GM18502 (cell line): ENCODE data around the gene ARMC7.
"Not testable (repeated sequence)": the region's sequence is repeated elsewhere in the genome, so short reads cannot be mapped to it uniquely, and the experiment has no call there.

Experiments
- ATAC-seq: cut with Tn5 transposase; IDR thresholded peaks from one replicate; pipeline ENCODE4 v1.9.1; 2021; ENCODE audit warnings: mild to moderate bottlenecking; ENCODE audit not compliant: unreplicated experiment, poor library complexity

ARMC7 gene

DNA sequence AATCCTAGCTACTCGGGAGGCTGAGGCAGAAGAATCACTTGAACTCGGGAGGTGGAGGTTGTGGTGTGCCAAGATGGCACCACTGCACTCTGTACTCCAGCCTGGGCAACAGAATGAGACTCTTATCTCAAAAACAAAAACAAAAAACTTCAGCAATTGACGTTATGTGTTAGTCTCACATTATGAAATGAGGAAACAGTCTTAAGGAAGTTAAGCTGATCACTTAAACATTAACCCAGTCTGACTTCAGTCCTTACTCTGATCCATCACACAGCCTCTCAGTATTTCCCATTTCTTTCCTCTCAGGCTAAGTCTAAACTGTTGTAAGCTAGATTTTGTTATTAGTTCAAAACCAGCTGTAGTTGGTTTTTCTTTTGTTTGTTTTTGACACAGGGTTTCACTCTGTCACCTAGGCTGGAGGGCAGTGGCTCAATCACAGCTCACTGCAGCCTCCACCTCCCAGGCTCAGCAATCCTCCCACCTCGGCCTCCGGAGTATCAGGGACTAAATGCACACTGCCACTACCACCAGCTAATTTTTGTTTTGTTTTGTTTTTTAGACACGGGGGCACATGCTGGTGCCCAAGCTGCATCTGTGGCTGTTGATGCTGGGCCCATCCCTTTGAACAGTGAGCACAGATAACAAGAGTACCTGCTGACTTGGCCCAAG is 38.2 kb downstream of the ARMC7 start:
- no peak for ATAC-seq

DNA sequence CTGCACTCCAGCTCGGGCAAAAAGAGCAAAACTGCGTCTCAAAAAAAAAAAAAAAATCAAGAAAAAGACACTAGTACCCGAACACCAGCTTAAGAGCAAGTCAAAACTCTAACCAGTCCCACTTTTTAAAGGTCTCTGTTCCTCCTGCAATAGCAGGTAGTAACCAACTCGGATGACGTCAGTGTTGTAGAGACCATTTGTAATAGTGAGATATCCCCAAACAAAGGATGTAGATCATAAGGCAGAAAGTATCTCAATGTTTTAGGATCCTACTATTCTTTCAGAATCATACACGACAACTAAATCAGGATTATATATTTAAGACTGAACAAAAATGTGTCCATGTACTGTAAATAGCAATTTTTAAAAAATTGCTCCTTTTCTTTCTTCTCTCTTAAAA is 42.2 kb downstream of the ARMC7 start:
- ATAC-seq: no peak

DNA sequence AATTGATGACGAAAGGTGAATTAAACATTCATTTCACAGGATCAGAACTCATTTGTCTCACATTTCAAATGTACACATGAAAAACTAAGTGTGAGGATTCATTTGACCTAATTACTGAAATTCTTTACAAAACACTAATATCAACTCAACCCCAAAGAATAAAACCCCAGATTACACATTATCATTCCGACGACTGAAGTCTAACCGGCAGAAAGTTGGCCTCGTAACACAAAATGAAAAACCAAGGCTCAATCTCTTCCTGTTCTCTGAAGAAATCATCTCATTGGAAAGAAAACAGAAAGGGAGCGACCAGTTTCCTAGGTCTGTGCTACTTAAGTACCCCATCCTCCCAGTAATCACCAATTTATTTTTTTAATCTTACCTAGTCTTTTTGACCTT is 42.8 kb downstream of the ARMC7 start:
- no peak for ATAC-seq

DNA sequence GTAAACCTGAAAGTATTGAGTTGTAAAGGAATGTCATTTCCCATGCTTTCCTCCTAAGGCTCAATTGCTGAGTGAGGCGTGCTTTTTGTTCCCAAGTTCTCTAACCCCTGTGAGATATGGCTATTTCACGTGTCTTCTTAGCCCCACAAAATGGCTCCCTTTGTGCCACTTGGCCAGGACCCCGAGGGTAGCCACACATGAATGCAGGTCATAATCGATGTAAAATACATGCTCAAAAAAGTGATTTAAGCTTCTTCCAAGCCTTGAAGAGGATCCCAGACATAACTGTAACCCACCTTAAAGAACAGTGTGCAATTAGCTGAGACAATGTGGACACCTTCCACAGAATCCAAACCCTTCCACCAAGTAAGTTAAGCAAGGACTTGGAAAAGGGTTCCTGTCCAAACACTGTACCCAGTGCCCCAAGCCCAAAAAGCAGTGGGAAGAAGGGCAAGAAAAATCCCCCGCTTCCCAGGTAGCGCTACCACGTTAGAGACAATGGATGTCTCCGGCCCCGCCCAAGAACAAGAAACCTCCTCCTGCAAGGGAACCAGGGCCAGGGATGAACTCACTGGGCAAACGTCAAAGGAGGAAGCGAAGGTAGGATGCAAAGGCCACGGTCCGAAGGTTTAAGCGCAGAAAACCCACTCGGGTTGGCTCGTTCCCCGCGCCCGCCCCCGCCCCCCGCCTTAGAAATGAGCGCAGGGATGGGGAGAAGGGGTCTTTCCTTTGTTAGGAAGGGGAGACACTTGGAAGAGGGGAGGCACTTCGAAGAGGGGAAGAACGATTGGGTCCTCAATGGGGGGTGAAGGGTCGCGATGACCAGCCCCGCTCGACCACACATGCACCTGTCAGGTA is 43.4 kb downstream of the ARMC7 start:
- ATAC-seq: no peak

DNA sequence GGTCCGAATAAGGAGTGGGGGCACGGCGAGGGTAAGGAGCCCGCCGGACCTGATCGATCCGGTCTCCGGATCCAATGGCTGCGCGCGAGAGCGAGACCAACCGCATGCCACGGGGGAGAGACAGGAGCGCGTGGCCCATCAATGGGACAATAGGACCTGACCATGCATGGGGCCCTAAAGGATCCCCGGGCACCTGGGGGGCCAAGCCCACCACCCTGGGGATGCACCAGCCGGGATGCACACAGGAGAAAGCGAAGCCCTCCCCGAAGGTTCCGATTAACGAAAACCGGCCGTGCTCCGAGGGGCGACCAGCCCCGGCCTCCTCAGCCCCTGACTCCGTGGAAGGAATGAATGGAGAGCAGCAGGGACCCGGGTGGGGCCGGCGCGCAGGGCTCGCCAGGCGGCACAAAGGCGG is 44.0 kb downstream of the ARMC7 start:
- peak; percentile 19 for ATAC-seq

DNA sequence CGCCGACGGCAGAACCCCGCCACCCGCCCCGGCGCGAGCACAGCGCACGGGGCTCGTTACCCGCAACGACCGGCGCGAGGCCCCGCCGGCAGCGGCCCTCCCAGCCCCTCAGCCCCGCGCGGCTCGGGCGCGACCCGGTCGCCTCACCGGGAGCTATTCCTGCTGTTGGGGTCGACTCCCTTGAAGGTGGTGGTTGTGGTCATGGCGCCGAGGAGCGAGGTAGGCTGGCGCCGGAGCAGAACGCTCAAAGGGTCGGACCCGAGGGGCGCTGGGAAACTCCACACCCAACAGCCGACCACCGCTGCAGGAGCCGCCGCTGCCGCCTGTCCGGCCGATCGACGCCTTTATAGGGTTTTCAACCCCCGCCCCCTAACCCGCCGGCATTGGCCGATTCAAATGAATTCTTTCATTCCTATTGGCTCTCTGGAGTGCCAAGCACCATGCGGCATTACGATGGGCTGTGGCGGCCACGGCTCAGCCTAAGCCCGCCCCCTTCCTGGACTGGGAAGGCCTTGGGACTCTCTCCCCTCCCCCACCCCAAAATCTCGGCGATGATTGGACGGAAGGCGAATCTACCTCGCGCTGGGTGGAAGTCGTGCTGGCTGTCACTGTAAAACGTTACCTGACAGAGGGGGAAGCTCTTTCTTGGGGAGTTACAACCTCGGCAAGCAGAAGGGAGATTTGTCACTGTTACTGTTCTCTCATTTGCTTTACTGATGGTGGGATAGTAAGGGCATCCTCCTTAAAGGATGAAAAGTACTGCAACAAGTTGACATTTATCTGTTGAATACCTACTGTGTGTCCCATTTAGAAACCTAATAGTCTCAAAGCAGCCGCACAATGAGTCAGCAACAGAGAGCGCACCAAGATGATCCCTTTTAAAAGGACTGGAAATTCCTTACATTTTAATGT is 44.7 kb downstream of the ARMC7 start, which contains the start of gene JPT1:
TSS of gene JPT1 (minus strand) at position 318 of the 912 bp plus-strand sequence. CDS start at position 203, 115 bp downstream.
- ATAC-seq: peak; percentile 91

DNA sequence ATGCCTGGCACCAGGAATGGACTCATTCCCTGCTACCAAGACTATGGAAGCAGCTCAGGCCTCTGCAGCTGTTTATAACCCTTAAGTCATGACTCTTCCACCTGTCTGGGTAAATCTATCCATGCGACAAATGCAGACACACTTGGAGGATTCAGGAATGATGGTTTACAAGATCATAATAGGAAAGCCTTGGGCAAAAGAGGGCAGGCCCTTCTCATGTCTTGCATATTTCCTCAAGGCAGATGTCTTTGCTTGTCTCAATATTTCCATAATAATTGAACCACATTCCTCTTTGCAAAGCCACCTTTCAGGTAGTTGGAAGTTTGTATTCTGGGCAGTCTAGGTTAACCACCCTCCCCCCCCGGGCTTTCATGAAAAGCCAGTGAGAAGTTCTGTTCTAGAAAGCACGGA is 45.4 kb downstream of the ARMC7 start:
- no peak for ATAC-seq

DNA sequence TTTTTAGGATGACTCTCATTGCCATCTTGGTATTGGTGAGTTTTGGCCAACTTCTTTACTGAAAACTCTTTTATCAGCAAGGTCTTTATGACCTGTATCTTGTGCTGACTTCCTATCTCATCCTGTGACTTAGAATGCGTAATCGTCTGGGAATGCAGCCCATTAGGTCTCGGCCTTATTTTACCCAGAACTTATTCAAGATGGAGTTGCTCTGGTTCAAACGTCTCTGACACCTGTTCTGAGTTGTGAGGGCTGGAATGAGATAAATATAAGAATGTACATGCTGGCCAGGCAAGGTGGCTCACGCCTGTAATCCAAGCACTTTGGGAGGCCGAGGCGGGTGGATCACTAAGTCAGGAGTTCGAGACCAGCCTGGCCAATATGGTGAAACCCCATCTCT is 48.7 kb downstream of the ARMC7 start:
- not testable (repeated sequence) for ATAC-seq

DNA sequence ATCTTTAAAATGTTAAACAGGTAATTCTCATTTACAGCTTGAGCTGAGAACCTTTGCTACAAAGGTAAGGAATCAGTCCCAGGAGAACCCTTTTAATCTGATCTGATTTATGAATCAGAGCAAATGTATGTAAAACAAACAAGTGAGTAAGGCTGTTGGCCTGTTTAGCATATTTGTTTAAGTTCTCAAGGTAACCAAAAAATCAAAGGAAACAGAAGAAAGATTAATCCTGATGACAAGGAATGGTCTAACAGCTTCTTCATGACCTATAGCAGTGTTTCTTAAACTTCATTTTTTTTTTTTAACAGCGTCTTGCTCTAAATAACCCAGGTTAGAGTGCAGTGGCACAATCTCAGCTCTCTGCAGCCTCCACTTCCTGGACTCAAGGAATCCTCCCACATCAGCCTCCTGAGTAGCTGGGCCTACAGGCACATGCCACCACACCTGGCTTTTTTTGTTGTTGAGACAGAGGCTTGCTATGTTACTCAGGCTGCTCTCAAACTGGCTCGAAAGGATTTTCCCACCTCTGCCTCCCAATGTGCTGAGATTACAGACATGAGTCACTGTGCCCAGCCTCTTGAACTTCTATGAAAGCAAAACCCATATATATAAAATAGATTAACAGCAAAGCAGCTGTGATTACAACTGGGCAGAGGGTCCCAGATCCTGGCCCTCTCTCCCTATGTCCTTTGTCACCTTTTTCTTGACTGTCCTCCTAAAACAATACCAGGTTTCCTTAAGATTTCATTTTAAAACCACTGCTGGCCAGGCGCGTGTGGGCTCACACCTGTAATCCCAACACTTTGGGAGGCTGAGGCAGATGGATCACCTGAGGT is 49.6 kb downstream of the ARMC7 start:
- ATAC-seq: no peak

DNA sequence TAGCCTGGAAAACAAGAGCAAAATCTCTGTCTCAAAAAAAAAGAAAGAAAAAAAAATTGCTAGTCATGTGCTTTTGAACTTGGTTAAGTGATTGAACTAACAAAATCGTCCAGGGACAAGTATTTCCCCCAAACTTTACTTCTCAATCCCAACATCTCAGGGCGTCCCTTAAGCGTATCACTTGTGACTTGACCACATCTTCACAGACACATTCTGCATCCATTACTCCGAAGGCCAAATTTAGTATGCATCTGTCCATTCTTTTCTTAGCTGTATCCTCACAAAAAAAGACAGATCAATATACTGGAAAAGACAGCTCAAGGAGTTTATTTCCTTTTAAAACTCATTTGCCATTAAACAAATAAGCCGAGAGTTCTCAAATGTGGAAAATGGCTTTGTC is 50.4 kb downstream of the ARMC7 start:
- no peak for ATAC-seq

DNA sequence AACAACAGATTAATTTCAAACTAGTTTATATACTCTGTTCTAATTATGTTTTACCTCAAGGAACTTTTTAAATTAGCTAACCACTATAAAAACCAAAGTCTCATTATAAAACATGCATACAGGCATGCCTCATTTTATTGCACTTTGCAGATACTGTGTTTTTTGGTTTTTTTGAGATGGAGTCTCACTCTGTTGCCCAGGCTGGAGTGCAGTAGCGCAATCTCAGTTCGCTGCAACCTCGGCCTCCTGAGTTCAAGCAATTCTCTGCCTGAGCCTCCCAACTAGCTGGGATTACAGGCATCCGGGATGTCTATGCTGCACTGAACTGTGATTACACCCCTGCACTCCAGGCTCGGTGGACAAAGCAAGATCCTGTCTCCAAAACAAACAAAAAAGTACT is 53.3 kb downstream of the ARMC7 start:
- ATAC-seq: no peak

DNA sequence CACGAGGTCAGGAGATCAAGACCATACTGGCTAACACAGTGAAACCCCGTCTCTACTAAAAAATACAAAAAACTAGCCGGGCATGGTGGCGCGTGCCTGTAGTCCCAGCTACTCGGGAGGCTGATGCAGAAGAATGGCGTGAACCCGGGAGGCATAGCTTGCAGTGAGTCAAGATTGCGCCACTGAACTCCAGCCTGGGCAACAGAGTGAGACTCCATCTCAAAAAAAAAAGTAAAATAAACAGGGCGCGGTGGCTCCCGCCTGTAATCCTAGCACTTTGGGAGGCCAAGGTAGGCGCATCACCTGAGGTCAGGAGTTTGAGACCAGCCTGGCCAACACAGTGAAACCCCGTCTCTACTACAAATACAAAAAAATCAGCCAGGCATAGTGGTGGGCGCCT is 54.8 kb downstream of the ARMC7 start:
- ATAC-seq: not testable (repeated sequence)

DNA sequence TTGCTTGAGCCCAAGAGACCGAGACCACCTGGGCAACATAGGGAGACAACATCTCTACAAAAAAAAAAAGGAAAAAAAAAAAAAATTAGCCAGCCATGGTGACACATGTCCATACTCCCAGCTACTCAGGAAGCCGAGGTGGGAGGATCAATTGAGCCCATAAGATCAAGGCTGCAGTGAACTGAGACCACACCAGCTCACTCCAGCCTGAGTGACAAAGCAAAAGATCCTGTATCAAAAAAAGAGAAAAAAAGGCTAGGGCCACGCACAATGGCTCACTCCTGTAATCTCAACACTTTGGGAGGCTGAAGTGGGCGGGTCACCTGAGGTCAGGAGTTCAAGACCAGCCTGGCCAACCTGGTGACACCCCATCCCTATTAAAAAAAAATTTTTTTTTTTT is 59.2 kb downstream of the ARMC7 start:
- ATAC-seq: no peak

DNA sequence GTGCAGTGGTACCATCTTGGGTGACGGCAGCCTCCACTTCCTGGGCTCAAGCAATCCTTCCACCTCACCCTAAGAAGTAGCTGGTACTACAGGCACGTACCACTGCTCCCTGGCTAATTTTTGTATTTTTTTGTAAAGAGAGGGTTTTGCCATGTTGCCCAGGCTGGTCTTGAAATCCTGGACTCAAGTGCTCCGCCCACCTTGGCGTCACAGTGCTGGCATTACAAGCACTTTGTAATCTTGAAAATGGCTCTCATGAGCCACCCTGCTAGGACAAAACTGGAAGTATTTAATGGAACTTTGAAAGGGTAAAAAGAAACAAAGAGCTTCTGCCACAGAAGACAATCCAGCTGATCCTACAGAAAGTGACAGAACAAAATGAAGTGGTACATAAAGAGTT is 63.8 kb downstream of the ARMC7 start:
- ATAC-seq: no peak

DNA sequence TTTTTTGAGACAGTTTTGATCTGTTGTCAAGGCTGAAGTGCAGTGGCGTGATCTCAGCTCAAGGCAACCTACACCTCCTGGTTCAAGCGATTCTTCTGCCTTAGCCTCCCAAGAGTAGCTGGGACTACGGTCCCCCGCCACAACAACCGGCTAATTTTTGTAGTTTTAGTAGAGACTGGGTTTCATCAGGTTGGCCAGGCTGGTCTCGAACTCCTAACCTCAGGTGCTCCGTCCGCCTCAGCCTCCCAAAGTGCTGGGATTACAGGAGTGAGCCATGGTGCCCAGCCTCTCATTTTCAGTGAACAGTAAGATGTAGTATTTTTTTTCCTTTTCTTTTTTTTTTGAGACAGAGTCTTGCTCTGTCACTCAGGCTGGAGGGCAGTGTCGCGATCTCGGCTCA is 65.2 kb downstream of the ARMC7 start:
- ATAC-seq: no peak

DNA sequence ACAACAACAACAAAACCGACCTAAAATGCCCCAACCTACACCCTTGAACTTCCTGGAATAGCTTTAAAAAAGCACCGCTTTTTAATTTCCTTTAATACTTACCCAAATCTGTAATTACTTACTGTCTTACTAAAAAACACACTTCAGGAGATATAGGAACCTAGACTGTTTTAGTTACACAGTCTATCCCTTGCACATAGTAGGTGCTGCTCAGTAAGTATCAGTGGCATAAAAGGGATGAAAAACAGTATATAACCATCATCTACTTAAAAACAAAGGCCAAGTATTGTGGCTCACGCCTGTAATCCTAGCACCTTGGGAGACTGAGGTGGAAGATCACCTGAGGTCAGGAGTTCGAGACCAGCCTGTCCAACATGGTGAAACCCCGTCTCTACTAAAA is 66.9 kb downstream of the ARMC7 start:
- no peak for ATAC-seq

DNA sequence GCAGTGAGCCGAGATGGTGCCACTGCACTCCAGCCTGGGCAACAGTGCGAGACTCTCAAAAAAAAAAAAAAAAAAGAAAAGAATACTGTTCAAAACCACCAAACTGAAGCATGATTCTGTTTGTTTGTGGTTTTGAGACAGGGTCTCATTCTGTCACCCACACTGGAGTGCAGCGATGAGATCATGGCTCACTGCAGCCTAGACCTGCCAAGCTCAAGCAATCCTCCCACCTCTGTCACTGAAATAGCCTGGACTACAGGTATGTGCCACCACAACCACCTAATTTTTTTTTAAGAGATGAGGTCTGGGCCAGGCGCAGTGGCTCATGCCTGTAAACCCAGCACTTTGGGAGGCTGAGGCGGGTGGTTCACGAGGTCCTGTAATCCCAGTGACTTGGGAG is 68.7 kb downstream of the ARMC7 start:
- ATAC-seq: no peak
